ENCODE results near the gene SSC5D. TPM values are rescaled to one million over a fixed set of nuclear protein-coding genes. Genes with fewer than 3 reads are reported as not detected.

SSC5D gene
- total and polyA plus RNA-seq, 2 donors = 0.80 to 1.8 TPM

DNA sequence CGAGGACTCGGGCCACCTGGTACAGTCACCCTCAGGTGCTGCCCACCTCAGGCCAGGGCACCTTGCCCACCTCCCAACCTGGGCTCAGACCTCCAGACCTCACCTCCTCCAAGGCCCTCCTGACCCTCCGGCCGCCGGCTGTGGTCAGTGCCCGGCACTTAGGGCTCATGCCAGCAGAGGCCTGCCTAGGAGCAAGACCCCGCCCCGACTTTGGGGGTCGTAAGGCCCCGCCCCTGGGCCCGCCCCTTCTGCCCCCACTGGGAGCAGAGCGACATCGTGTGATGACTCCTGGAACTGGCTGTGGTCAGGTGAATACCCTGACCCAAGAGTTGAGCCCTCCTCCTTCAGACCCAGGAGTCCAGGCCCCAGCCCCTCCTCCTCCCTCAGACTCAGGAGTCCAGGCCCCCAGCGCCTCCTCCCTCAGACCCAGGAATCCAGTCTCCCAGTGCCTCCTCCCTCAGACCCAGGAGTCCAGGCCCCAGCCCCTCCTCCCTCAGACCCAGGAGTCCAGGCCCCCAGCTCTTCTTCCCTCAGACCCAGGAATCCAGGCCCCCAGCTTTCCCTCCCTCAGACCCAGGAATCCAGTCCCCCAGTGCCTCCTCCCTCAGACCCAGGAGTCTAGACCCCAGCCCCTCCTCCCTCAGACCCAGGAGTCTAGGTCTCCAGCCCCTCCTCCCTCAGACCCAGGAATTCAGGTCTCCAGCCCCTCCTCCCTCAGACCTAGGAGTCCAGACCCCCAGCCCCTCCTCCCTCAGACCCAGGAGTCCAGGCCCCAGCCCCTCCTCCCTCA, 48.9 kb downstream of the SSC5D start, which contains the start of gene SBK2:
Gene SBK2, minus strand, starts transcription at position 183 of the 790 bp plus-strand sequence. CDS start 839 bp downstream, outside the sequence.
- no peak for DNase-seq (ENCODE audit: low read depth in 6 of 9, low spot score in 9 of 9)
- 70% methylated on average over 14 of the region's 14 CpGs for WGBS
- no peaks in the 10 kb centered on the region for H3K27me3 ChIP-seq (ENCODE audit: control insufficient read depth in 2 of 2, insufficient read depth in 1 of 2, low read length in 1 of 2)
- no peaks in the 10 kb centered on the region for H3K4me1 ChIP-seq (ENCODE audit: control insufficient read depth in 2 of 2, insufficient read depth in 2 of 2, low read length in 2 of 2)
- no peak within 1 kb of the TSS for H3K4me3 ChIP-seq (ENCODE audit: low read length in 2 of 2)
- H3K27ac ChIP-seq (ENCODE audit: low read depth in 1 of 2, low read length in 1 of 2) = no peak within 1 kb of the TSS
- no peaks in the 10 kb centered on the region for H3K9me3 ChIP-seq (ENCODE audit: control insufficient read depth in 2 of 2, insufficient read depth in 1 of 2, low read length in 1 of 2)
- H3K36me3 ChIP-seq (ENCODE audit: control insufficient read depth in 2 of 2, insufficient read depth in 2 of 2, low read length in 1 of 2) = no peaks in the 10 kb centered on the region

DNA sequence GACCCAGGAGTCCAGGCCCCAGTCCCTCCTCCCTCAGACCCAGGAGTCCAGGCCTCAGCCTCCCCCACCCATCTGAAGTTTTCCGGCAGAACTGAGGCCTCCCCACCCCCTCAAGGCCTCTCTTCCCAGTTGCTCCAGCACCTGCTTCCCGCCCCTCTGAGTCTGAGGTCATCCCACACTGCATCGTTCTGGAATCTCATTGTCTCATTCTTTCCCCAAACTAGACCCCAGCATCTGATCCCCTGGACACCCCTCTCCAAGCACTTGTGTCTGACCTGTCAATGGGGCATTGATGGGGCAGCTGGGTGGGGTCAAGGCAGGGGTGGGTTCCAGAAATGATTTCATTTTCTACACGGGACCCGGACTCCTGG, 49.5 kb downstream of the SSC5D start:
- Histone ChIP-seq H3K36me3 (ENCODE audit: control insufficient read depth in 2 of 2, insufficient read depth in 2 of 2, low read length in 1 of 2) (no peaks in the 10 kb centered on the region), H3K27me3 (ENCODE audit: control insufficient read depth in 2 of 2, insufficient read depth in 1 of 2, low read length in 1 of 2) (no peaks in the 10 kb centered on the region), H3K9me3 (ENCODE audit: control insufficient read depth in 2 of 2, insufficient read depth in 1 of 2, low read length in 1 of 2) (no peaks in the 10 kb centered on the region), H3K4me3 (ENCODE audit: low read length in 2 of 2) (no peak overlapping the region), H3K4me1 (ENCODE audit: control insufficient read depth in 2 of 2, insufficient read depth in 2 of 2, low read length in 2 of 2) (no peaks in the 10 kb centered on the region), H3K27ac (ENCODE audit: low read depth in 1 of 2, low read length in 1 of 2) (no peak overlapping the region)
- 92% methylated on average over 5 of the region's 5 CpGs for WGBS
- DNase-seq (ENCODE audit: low read depth in 6 of 9, low spot score in 9 of 9) = no peak

DNA sequence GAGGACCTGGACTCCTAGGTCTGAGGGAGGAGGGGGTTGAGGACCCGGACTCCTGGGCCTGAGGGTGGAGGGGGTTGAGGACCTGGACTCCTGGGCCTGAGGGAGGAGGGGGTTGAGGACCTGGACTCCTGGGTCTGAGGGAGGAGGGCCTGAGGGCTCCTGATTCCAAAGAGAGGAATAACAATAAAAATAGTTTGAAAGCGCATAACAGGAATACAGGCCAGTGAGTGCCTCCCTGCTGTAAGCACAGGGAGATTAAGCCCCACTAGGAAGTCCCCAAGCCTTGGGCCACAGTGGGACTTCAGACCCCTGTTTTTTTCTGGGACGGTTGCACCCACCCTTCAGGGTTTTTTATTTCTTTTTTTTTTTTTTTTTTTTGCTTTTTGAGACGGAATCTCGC, 49.9 kb downstream of the SSC5D start:
- 93% methylated on average over 5 of the region's 5 CpGs for WGBS
- no peak overlapping the region for H3K4me3 ChIP-seq (ENCODE audit: low read length in 2 of 2)
- H3K4me1 ChIP-seq (ENCODE audit: control insufficient read depth in 2 of 2, insufficient read depth in 2 of 2, low read length in 2 of 2) = no peaks in the 10 kb centered on the region
- no peaks in the 10 kb centered on the region for H3K36me3 ChIP-seq (ENCODE audit: control insufficient read depth in 2 of 2, insufficient read depth in 2 of 2, low read length in 1 of 2)
- no peaks in the 10 kb centered on the region for H3K9me3 ChIP-seq (ENCODE audit: control insufficient read depth in 2 of 2, insufficient read depth in 1 of 2, low read length in 1 of 2)
- no peaks in the 10 kb centered on the region for H3K27me3 ChIP-seq (ENCODE audit: control insufficient read depth in 2 of 2, insufficient read depth in 1 of 2, low read length in 1 of 2)
- no peak overlapping the region for H3K27ac ChIP-seq (ENCODE audit: low read depth in 1 of 2, low read length in 1 of 2)
- no peak for DNase-seq (ENCODE audit: low read depth in 6 of 9, low spot score in 9 of 9)

DNA sequence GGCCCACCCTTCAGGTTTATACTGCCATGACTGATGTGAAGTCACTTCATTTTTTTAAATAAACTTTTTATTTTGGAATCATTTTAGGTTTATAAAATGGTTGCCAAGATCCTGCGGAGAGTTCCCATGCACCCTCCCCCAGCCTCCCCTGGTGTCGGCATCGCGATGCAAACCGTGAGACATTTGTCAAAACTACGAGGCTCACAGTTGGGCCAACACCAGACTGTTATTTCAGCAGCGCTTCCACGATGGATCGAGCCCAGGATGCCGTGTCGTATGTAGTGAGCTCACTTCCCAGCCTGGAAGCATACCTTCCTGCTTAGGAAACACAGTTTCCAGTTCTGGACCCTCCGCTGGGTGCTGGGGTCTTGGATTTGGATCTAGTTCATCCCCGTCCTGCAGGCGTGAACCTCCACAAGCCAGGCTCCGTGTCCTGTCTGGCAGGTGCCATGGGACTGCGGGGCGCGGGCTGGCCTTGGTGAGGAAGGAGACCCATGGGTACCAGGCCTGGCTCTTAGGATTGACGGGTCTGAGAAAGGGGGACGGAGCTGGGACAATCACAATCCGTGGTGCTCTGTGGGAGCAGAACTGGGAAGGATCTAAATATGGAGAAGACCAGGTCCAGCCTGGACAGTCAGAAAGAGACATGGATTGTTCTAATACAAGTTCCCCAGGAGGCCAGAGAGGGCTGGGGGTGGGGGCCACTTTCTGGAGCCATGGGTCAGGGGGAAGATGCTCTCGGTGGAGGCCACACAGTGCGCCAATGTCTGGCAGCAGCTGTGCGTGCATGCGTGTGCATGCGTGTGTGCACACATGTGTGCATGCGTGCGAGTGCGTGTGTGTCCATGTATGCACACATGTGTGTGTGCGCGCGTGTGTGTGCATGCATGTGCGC, 51.1 kb downstream of the SSC5D start:
- DNase-seq (ENCODE audit: low read depth in 6 of 9, low spot score in 9 of 9) = no peak
- Histone ChIP-seq H3K4me3 (ENCODE audit: low read length in 2 of 2) (no peak overlapping the region), H3K27ac (ENCODE audit: low read depth in 1 of 2, low read length in 1 of 2) (no peak overlapping the region), H3K4me1 (ENCODE audit: control insufficient read depth in 2 of 2, insufficient read depth in 2 of 2, low read length in 2 of 2) (no peaks in the 10 kb centered on the region), H3K27me3 (ENCODE audit: control insufficient read depth in 2 of 2, insufficient read depth in 1 of 2, low read length in 1 of 2) (peaks cover 0 to 4% of the 10 kb centered on the region in 2 donors), H3K36me3 (ENCODE audit: control insufficient read depth in 2 of 2, insufficient read depth in 2 of 2, low read length in 1 of 2) (no peaks in the 10 kb centered on the region), H3K9me3 (ENCODE audit: control insufficient read depth in 2 of 2, insufficient read depth in 1 of 2, low read length in 1 of 2) (no peaks in the 10 kb centered on the region)
- WGBS = 94% methylated on average over 33 of the region's 33 CpGs

DNA sequence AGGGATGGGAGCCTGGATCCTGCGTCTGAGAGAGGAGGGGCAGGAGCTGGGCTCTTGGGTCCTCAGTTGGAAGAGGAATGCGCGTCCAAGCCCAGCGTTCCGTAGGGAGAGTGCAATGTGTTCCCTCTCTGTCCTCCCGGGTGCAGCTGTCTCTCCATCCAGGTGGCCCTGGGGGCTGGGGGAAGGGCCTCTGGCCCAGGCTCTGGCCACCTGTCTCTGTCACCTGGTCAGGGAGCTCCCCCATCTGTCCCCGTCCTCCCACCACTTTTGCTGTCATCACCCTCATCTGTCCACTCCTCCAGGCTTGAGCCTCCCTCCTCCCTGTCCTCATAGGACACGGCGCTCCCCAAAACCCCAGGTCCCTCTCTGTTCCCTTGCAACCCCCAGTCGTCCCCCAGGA, 52.4 kb downstream of the SSC5D start:
- Histone ChIP-seq H3K27ac (ENCODE audit: low read depth in 1 of 2, low read length in 1 of 2) (no peak overlapping the region), H3K4me1 (ENCODE audit: control insufficient read depth in 2 of 2, insufficient read depth in 2 of 2, low read length in 2 of 2) (no peaks in the 10 kb centered on the region), H3K36me3 (ENCODE audit: control insufficient read depth in 2 of 2, insufficient read depth in 2 of 2, low read length in 1 of 2) (no peaks in the 10 kb centered on the region), H3K27me3 (ENCODE audit: control insufficient read depth in 2 of 2, insufficient read depth in 1 of 2, low read length in 1 of 2) (peaks cover 0 to 4% of the 10 kb centered on the region in 2 donors), H3K9me3 (ENCODE audit: control insufficient read depth in 2 of 2, insufficient read depth in 1 of 2, low read length in 1 of 2) (no peaks in the 10 kb centered on the region), H3K4me3 (ENCODE audit: low read length in 2 of 2) (no peak overlapping the region)
- no peak for DNase-seq (ENCODE audit: low read depth in 6 of 9, low spot score in 9 of 9)
- 88% methylated on average over 10 of the region's 10 CpGs for WGBS

DNA sequence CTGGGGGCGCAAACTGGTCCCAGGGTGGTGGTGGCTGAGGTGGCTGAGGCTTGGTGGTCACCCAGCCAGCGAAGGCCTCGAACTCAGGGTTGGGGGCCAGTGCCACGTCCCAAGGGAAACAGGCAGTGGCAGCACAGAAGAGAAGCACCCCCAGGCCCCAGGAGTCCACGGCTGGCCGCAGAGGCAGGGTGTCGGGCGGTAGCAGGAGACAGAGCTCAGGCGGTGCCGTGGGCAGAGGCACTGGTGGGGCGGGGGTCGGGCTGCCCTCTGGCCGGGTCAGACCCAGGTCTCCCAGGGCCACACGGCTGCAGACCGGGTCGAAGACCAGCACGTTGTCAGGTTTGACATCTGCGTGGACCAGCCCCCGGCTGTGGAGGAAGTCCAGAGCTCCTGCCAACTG, 52.9 kb downstream of the SSC5D start:
- H3K27me3 ChIP-seq (ENCODE audit: control insufficient read depth in 2 of 2, insufficient read depth in 1 of 2, low read length in 1 of 2) = peaks cover 0 to 4% of the 10 kb centered on the region in 2 donors
- no peak overlapping the region for H3K4me3 ChIP-seq (ENCODE audit: low read length in 2 of 2)
- no peak overlapping the region for H3K27ac ChIP-seq (ENCODE audit: low read depth in 1 of 2, low read length in 1 of 2)
- no peak for DNase-seq (ENCODE audit: low read depth in 6 of 9, low spot score in 9 of 9)
- WGBS = 90% methylated on average over 19 of the region's 19 CpGs
- H3K36me3 ChIP-seq (ENCODE audit: control insufficient read depth in 2 of 2, insufficient read depth in 2 of 2, low read length in 1 of 2) = no peaks in the 10 kb centered on the region
- no peaks in the 10 kb centered on the region for H3K9me3 ChIP-seq (ENCODE audit: control insufficient read depth in 2 of 2, insufficient read depth in 1 of 2, low read length in 1 of 2)
- H3K4me1 ChIP-seq (ENCODE audit: control insufficient read depth in 2 of 2, insufficient read depth in 2 of 2, low read length in 2 of 2) = no peaks in the 10 kb centered on the region

DNA sequence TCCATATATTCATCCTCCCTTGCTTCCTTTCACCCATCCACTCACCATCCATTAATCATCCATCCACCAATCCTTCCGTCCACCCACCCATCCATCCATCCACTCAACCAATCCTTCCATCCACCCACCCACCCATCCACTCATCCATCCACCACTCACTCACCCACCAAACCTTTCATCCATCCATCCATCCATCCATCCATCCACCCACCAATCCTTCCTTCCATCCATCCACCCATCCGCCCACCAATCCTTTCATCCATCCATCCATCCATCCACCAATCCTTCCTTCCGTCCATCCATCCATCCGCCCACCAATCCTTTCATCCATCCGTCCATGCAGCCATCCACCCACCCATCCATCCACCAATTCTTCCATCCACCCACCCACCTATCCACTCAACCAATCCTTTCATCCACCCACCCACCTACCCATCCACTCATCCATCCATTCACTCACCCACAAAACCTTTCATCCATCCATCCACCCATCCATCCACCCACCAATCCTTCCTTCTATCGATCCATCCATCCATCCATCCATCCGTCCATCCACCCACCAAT, 54.1 kb downstream of the SSC5D start:
- no peak for DNase-seq (ENCODE audit: low read depth in 6 of 9, low spot score in 9 of 9)
- H3K36me3 ChIP-seq (ENCODE audit: control insufficient read depth in 2 of 2, insufficient read depth in 2 of 2, low read length in 1 of 2) = no peaks in the 10 kb centered on the region
- WGBS = 97% methylated on average over 7 of the region's 7 CpGs
- no peak overlapping the region for H3K27ac ChIP-seq (ENCODE audit: low read depth in 1 of 2, low read length in 1 of 2)
- H3K4me1 ChIP-seq (ENCODE audit: control insufficient read depth in 2 of 2, insufficient read depth in 2 of 2, low read length in 2 of 2) = no peaks in the 10 kb centered on the region
- no peak overlapping the region for H3K4me3 ChIP-seq (ENCODE audit: low read length in 2 of 2)
- no peaks in the 10 kb centered on the region for H3K9me3 ChIP-seq (ENCODE audit: control insufficient read depth in 2 of 2, insufficient read depth in 1 of 2, low read length in 1 of 2)
- H3K27me3 ChIP-seq (ENCODE audit: control insufficient read depth in 2 of 2, insufficient read depth in 1 of 2, low read length in 1 of 2) = peaks cover 0 to 15% of the 10 kb centered on the region in 2 donors

DNA sequence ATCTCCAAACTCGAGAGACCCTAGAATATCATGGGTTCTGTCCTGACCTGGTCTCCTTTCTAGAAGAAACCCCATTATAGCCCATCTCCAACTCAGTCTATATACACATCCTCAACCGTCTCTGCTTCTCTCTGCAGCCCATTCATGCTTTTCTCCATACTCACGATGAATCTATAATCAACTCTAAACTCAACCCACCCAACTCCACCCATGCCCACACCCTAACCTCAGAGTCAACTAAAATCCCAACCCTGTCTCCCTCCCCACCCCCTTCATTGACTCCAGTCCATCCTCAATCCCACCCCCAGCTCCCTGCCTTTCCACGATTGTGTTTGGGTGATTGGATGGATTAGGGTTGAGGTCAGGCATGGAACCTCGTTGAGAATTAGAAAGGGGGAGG, 55.3 kb downstream of the SSC5D start:
- no peak for DNase-seq (ENCODE audit: low read depth in 6 of 9, low spot score in 9 of 9)
- Histone ChIP-seq H3K36me3 (ENCODE audit: control insufficient read depth in 2 of 2, insufficient read depth in 2 of 2, low read length in 1 of 2) (no peaks in the 10 kb centered on the region), H3K4me3 (ENCODE audit: low read length in 2 of 2) (no peak overlapping the region), H3K9me3 (ENCODE audit: control insufficient read depth in 2 of 2, insufficient read depth in 1 of 2, low read length in 1 of 2) (no peaks in the 10 kb centered on the region), H3K27me3 (ENCODE audit: control insufficient read depth in 2 of 2, insufficient read depth in 1 of 2, low read length in 1 of 2) (peaks cover 0 to 25% of the 10 kb centered on the region in 2 donors), H3K27ac (ENCODE audit: low read depth in 1 of 2, low read length in 1 of 2) (no peak overlapping the region), H3K4me1 (ENCODE audit: control insufficient read depth in 2 of 2, insufficient read depth in 2 of 2, low read length in 2 of 2) (no peaks in the 10 kb centered on the region)
- WGBS = 91% methylated on average over 5 of the region's 5 CpGs

DNA sequence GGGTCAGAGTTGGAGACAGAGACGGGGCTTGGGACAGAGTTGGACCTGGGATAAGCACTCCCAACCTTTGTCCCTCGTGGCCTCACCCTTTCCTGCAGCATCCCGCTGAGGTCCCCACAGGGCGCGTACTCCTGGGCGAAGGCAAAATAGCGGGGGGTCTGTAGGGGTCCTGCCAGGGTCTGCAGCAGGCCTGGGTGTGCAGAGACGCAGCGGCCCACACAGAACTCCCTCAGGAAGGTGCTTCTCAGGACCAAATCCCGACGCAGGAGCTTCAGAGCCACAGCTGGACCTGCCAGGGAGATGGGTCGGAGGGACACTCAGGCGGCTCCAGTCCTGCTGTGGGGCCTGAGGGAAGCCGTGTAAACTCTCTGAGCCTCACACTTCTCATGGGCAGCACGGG, 55.8 kb downstream of the SSC5D start:
- Histone ChIP-seq H3K4me1 (ENCODE audit: control insufficient read depth in 2 of 2, insufficient read depth in 2 of 2, low read length in 2 of 2) (no peaks in the 10 kb centered on the region), H3K9me3 (ENCODE audit: control insufficient read depth in 2 of 2, insufficient read depth in 1 of 2, low read length in 1 of 2) (no peaks in the 10 kb centered on the region), H3K36me3 (ENCODE audit: control insufficient read depth in 2 of 2, insufficient read depth in 2 of 2, low read length in 1 of 2) (no peaks in the 10 kb centered on the region), H3K27ac (ENCODE audit: low read depth in 1 of 2, low read length in 1 of 2) (no peak overlapping the region), H3K27me3 (ENCODE audit: control insufficient read depth in 2 of 2, insufficient read depth in 1 of 2, low read length in 1 of 2) (peaks cover 0 to 30% of the 10 kb centered on the region in 2 donors), H3K4me3 (ENCODE audit: low read length in 2 of 2) (no peak overlapping the region)
- DNase-seq (ENCODE audit: low read depth in 6 of 9, low spot score in 9 of 9) = no peak
- WGBS = 95% methylated on average over 15 of the region's 15 CpGs

Measured in thymus (tissue), 11 donors.